Sciatic nerve (tissue), 2 donors: Measurements from ENCODE around the gene CAP1. TPM values are rescaled to one million over a fixed set of nuclear protein-coding genes. Genes with fewer than 3 reads are reported as not detected.
"Not testable (repeated sequence)": the region's sequence is repeated elsewhere in the genome, so short reads cannot be mapped to it uniquely, and the experiment has no call there.

ENCODE experiments used
- ATAC-seq: fragments of 200-7000 bp; cut with Tn5 transposase; one replicate; pipeline ENCODE4 v1.9.1; 2020; ENCODE audit warnings: mild to moderate bottlenecking, moderate library complexity
- DNase-seq: peaks from one replicate; pipeline ENCODE4 v3.0.0-alpha.2; 2020; ENCODE audit warnings: low spot score
- intact Hi-C: fragments of 100-400 bp; cut with DNase I; formaldehyde crosslinking; loops from one replicate; pipeline ENCODE4 v1.14.2; 2022
- total RNA-seq: library from RNA; stranded (reverse); fragmentation: NEBNext Ultra II Directional; extraction: Animal tissue kit (Norgen Biotek cat#: 25700); gene quantifications from one replicate; pipeline ENCODE4 v1.2.1, GENCODE V29; 2021
- donor health status: DM: no; HTN: no; CAD: no.
- donor health status: DM: no; HTN: no; CAD: no.

CAP1 gene
- total RNA-seq, 1 donor from 2014 or later: 359 TPM

DNA sequence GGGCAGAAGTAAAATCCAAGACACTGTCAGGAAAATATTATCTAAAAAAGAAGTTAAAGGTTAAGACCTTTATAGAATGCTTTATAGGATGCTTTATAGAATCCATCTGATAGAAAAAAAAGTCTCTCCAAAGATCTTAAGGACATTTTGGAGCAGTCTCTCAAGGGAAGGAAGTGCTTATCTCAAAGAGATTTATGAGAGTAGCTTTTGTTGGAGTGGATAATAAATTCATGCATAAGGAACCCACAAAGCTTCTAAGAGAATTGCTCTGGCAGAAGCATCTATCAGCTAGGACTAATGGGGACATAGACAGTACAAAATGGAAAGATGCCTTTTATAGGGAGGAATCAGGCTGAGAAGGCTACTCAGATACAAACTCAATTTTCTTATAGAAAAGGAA is 12.9 kb upstream of the CAP1 start:
- ATAC-seq (no peak), DNase-seq (no peak)
- intact Hi-C loops: no loop called here

DNA sequence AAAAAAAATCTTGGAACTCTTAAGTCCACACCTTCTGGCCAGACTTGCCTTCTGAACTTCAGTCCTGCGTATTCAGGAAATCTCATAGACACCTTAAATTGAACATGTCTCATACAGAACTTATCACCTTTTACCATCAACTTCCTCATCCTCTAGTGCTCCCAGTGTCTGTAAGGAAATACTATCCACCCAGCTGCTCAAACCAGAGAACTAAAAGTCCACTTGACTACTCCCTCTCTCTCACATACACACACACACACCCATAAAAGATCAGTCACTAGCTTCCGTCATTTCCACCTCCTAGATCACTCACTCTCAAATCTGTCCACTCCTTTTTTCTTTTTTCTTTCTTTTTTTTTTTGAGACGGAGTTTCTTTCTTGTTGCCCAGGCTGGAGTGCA is 10.9 kb upstream of the CAP1 start:
- intact Hi-C loops: no loop called here
- no peak for DNase-seq
- ATAC-seq: no peak

DNA sequence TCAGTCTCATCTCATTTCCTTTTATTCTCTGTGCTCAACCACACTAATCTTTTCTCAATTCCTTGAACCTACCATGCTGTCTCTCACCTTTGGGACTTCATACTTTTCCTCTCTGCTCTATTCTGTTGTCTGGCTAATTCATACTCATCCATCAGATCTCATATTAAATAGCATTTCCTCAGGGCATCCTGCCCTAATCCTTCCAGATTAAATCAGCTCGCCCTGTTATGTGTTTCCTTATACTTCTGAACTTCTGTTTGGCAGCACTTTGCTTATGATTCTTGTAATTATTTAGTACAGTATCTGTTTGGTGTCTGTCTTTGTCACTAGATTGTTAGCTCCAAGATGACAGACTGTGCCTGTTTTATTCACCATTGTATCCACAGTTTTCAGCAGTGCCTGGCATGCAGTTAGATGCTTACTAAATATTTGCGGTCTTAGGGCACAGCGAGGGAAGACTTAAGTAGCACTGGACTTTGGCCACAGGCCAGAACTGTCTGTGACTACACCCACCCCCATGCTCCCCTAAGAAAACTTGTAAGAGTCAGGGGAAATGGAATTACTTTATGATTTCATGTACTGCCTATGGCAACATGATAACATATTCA is 9.9 kb upstream of the CAP1 start:
- ATAC-seq (no peak), DNase-seq (no peak)
- intact Hi-C loops: no loop called here

DNA sequence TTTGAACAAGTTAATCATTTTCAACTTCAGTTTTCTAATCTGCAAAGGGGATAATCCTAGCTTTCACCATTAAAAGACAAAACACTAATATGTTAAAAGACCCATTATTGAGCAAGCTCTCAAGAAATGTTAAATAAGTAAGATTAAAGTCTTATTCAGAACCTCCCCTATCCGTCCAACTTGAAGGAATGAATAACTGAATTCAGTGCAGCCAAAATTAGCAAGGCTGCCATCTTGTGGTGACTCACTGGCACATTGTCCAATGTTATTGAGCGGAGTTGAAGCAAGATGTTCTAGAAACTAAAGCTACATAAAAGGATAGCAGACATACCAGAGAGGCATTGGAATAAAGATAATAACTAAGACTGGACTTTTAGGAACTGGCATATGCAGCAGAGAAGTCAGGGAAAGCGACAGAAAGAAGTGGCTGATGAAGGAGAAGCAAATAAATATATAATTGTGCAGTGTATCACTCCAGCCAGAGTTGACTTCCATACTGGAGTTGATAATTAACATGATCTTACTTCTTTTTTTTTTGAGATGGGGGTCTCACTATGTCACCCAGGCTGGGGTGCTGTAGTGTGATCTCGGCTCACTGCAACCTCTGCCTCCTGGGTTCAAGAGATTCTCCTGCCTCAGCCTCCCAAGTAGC is 8.2 kb upstream of the CAP1 start:
- DNase-seq (peak; percentile 69), ATAC-seq (peak; percentile 65)
- intact Hi-C loops: no loop called here

DNA sequence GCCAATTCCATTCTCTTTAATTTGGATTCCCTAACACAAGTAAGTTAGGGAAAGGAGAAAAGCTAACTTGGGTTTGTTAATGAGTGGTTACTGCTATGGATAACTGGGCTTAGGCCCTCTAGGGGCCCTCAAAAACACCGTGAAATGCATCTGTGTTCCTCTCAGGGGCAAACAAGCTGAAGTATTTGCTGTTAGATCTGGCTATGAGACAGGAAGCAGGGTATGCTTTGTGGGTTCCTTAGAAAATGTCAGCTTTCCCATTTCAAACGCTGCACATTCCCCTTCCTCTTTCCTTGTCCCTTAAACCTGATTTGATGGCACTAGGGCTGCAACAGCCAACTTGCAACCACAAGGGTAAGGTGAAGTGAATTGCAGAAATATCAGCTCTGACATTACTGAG is 5.7 kb upstream of the CAP1 start:
- DNase-seq (no peak), ATAC-seq (no peak)
- intact Hi-C loops: no loop called here

DNA sequence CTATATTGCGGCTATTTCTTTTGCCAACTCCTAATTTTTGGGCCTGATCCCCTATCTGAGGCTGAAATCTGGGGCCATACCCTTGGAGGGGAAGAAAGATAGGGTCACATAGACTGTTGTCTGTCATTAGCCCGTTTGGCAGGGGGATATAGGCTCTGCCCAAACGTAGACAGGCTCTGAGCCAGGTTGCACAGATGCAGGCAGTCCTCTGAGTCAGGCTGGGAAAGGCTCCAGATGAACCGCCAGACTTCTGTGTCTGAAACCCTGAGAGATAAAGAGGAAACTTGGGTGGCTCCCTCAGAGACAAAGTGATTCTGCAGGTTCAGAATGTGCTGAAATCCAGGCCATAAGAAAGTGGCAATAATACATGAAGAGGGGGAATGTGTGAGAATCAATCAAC is 4.0 kb upstream of the CAP1 start:
- intact Hi-C loops: no loop called here
- DNase-seq (no peak), ATAC-seq (no peak)

DNA sequence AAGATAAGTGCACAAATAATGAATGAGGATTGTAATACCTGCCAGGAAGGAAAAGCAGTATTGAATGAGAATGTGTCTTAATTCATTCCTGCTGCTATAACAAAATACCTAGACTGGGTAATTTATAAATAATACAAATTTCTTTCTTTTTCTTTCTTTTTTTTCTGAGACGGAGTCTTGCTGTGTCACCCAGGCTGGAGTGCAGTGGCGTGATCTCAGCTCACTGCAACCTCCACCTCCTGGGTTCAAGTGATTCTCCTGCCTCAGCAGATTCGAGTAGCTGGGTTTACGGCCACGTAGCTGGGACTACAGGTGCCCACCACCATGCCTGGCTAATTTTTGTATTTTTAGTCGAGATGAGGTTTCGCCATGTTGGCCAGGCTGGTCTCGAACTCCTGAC is 3.3 kb upstream of the CAP1 start:
- intact Hi-C loops, ATAC-seq: not testable (repeated sequence)

DNA sequence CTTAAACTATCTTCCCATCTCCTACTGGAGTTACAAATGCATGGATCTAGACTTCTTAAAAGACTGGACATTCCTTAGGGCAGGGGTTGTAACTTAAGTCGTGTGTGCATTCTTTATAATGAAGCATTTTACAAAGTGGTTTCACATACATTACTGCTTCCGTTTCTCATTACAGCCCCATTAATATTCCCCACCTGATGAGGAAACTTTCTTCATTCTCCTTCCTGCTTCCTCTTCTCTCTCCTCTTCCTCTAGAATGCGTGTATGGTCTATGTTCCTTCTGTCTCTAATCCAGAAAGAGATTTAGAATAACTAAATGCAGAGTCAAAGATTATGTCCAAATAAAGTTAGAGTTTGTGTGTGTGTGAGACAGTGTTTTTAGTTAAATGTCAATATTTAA is 1.8 kb upstream of the CAP1 start:
- intact Hi-C loops: no loop called here
- no peak for ATAC-seq

More for the DNA sequence above, 3.3 kb upstream of the CAP1 start:
- DNase-seq: not testable (repeated sequence)

DNA sequence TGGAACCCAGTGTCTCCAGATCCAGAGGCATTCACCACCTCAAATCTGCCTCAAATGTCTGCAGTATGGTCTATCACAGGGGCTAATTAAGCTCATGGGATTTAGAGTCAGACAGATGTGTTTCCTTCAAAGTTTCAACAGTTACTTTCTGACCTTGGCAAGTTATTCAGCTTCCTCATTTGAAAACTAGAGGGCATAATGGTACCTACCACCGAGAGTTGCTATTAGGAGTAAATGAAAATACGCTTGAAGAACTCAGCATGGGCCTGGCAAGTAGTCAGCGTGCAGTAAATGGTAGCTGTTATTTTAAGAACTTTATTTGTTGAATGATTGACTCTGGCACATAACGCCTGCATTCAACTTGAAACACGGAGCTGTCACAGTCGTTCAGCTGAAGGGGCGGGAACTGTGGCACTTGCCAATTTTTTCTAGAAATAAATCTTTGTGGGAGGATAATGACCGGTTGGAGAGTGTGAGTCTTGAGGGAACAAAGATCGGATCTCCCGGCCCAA is 1.2 kb upstream of the CAP1 start:
- intact Hi-C loops: no loop called here
- ATAC-seq: peak; percentile 0
- DNase-seq: no peak

More for the DNA sequence above, 1.8 kb upstream of the CAP1 start:
- no peak for DNase-seq

DNA sequence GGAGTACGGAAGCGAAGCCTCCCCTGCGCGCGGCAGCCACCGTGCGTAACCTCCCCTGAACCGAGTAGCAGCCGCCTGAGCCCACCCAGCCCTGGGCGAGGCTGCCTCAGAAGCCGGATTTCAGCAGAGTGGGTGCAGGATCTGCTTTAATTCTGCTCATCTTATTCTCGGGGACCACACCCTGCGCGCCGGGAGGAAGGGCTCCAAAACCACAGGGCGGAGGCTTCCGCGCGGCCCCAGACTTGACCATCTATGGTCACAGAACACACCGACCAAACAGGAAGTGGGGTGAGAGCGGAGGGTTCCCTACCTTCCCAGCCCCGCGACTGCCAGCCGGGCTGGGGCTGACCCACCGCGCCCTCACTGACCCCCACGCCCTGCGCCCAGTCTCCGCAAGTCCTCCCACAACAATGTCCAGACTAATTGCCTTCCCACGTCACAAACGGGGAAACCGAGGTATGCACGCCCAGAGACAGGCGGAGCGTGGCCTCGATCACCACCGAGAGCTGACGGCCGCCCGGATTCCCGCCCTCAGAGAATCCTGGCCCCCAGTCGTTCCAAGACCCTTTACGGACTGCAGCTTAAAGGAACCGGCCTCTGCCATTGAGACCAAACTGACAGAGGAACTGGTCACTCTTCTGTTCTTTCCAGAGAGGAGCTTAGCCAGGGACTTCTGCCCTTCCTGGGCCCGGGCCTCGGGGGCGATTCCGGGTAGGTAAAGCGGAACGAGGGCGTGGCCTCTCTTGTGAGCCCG is 595 bp upstream of the CAP1 start:
- intact Hi-C loops: no loop called here
- DNase-seq (peak; percentile 91), ATAC-seq (peak; percentile 87)

DNA sequence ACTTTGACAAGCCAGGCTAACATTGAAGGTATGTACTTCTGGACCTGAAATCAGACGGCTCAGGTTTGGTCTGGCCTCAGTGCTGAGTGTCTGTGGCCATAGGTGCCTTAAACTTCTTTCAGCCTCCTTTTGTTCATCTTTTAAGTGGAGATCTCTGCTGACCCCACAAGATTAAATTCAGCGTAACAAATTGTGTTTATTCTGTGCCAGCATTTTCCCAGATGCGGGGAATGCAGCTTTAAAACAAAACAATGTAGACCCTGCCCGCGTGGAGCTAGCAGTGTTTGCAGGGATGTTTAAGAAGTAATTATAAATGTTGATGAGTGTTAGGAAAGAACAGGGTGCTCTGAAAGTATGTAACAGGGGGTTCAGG is 923 bp downstream of the CAP1 start:
- DNase-seq (no peak), ATAC-seq (no peak)
- intact Hi-C loops: no loop called here

DNA sequence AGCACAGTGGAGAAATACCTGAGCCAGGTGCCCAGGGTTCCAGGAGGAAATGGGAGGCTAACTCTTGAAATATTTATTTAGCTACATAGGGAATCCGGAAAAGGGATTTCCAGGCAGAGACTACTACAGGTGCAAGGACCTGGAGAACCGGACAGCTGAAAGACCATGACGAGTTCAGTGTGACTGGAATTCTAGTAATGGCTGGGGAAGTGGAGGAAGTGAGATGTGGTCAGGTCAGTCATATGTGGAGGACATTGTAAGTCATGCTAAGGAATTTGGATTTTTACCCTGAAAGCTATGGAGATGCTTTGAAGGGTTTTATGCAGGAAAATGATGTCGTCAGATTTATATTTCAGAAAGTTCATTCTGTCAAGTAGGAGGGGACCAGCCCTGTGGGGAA is 1.8 kb downstream of the CAP1 start:
- DNase-seq (no peak), ATAC-seq (no peak)
- intact Hi-C loops: no loop called here

DNA sequence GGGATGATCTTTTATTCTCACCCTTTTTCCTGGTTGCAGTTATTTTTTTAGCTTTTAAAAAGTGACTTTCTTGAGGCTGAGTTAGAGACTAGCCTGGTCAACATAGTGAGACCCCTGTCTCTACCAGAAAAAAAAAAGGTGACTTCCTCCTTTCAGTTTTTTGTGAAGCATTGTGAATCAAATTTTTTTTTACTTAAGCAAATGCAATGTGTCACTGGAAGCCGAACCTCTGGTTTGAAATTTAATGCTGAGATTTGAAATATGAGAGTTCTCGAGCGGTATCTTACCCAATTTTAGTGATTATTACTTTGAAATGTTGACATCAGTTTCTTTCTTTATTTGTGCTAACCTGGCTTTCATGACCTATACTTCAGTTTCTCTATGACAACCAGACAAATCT is 3.6 kb downstream of the CAP1 start:
- no peak for ATAC-seq
- DNase-seq: no peak
- intact Hi-C loops: no loop called here

DNA sequence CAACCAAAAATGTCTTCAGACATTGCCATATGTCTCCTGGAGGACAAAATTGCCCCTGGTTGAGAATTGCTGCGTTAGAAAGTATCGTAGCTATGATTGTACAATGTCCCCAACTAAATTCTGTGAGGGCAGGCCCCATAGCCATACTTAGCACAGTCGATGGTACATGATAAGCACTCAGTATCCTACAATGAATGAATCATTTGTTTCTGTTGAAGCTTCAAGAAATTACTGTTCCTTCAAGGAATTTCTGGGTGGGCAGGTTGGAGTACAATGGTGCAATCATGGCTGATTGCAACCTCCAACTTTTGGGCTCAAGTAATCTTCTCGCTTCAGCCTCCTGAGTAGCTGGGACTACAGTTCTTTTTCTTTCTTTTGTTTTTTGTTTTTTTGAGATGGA is 4.7 kb downstream of the CAP1 start:
- ATAC-seq (no peak), DNase-seq (no peak)
- intact Hi-C loops: no loop called here

DNA sequence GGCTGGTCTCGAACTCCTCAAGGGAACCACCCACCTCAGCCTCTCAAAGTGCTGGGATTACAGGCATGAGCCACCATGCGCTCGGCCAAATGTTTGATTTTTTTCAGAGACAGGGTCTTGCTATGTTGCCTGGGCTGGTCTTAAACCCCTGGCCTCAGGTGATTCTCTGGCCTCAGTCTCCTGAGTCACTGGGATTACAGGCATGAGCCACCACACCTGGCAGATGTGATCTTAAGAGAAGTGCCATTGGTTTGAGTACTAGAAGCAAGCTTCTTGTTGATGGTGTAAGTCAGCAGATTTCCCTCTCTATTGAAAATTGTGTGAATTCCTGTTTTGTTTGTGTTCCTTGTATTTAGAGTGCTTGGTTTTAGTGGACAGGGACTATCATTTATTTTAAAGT is 5.2 kb downstream of the CAP1 start:
- intact Hi-C loops: no loop called here
- DNase-seq (no peak), ATAC-seq (no peak)

DNA sequence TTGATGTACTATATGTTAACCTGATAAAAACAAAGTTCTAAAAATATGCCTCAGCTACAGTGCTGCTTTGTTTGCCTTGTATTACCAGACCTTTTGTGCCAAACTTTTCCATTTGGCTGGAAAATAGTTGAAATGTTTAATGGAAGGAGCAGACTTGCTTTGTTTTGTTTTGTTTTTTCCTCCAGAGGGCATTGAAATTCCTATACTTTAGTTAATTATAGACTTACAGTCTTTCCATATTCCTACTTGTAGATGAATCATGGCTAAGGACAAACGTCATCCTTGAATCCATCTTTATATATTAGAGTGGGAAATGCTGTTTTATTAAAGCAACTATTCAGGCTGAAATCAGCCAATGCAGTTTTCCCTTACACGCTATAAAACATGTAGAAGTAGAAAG is 6.7 kb downstream of the CAP1 start:
- no peak for ATAC-seq
- intact Hi-C loops: no loop called here
- no peak for DNase-seq

DNA sequence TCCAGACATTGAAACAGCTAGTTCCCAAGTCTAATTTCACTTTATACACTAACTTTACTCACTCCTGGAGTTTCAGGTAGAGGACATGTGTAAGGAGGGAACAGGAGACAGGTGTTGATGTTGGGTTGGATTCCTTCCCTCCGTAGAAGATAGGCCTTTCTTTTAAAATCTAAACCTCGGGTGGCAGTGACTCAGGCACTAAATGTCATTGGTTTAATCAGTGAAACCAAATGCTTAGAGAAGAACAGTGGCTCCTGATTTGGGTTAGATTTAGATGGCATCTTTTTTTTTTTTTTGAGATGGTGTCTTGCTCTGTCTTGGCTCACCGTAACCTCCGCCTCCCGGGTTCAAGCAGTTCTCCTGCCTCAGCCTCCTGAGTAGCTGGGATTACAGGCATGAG is 7.2 kb downstream of the CAP1 start:
- no peak for ATAC-seq
- DNase-seq: no peak
- intact Hi-C loops: no loop called here

DNA sequence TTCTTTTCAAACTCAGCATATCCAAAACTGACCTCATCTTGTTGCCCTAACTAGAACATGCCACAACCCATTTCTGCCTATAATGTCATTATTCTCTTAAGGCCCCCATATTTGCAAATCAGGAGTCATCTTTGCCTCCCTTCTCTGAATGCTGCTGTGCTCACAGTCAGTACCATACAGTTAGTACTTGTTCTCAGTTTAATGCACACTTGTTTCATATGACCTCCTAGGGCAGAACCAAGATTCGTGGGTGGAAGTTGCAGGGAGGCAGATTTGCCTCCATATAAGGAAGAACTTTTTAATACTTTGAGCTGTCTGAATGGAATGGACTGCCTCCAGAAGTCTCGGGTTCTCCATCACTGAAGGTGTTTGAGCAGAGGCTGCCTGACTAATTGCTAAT is 9.2 kb downstream of the CAP1 start:
- ATAC-seq: peak; percentile 78
- intact Hi-C loops: no loop called here

DNA sequence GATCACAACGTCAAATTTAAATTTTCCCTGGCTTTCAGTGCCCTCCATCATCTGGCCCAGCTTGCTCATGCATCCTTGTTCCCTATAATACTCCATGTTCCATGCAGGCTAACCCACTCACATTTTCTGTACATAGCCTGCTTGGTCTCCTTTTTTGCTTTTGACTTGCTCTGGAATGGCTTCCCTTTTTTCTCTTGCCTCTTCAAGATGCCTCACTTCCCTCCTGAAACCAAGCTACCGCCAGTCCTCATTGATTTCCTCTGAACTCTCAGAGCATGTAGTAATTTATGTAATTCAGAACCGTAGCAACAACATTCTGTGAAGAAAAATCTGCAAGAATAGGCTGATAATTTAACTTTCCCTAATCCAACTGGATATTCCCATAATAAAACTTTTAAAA is 10.3 kb downstream of the CAP1 start:
- no peak for ATAC-seq
- no peak for DNase-seq

More for the DNA sequence above, 9.2 kb downstream of the CAP1 start:
- no peak for DNase-seq

DNA sequence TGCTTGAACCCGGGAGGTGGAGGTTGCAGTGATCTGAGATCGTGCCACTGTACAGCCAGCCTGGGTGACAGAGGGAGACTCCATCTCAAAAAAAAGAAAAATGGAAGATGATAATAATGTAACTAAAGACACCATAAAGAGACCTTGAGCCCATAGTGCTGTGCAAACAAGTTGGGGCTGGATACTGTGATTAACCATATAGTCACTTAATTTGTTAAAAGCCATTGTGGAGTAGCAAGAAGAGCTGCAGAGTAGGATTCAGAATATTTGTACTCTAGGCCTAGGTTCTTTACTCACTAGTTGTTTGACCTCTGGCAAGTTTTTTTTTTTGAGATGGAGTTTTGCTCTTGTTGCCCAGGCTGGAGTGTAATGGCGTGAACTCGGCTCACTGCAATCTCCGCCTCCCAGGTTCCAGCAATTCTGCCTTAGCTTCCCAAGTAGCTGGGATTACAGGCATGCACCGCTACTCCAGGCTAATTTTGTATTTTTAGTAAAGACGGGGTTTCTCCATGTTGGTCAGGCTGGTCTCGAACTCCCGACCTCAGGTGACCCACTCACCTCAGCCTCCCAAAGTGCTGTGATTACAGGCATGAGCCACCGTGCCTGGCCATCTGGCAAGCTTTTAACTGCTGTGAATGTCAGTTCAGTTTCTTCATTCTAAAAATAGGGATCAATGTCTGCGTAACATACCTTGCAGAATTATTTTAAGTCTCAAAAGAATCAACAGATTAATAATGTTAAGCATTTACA is 12.8 kb downstream of the CAP1 start:
- DNase-seq (no peak), ATAC-seq (no peak)
- intact Hi-C loops: no loop called here

More for the DNA sequence above, 10.3 kb downstream of the CAP1 start:
- intact Hi-C loops: no loop called here
